ENCODE measurements around the gene SOX9.

DNA sequence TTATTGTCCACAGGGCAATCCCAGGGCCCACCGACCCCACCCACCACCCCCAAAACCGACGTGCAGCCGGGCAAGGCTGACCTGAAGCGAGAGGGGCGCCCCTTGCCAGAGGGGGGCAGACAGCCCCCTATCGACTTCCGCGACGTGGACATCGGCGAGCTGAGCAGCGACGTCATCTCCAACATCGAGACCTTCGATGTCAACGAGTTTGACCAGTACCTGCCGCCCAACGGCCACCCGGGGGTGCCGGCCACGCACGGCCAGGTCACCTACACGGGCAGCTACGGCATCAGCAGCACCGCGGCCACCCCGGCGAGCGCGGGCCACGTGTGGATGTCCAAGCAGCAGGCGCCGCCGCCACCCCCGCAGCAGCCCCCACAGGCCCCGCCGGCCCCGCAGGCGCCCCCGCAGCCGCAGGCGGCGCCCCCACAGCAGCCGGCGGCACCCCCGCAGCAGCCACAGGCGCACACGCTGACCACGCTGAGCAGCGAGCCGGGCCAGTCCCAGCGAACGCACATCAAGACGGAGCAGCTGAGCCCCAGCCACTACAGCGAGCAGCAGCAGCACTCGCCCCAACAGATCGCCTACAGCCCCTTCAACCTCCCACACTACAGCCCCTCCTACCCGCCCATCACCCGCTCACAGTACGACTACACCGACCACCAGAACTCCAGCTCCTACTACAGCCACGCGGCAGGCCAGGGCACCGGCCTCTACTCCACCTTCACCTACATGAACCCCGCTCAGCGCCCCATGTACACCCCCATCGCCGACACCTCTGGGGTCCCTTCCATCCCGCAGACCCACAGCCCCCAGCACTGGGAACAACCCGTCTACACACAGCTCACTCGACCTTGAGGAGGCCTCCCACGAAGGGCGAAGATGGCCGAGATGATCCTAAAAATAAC lies 3.0 kb downstream of the SOX9 start:
- TF ChIP-seq ZFP30 (CRISPR knock-in tag; IDR thresholded peaks at IDR 0.05; ENCODE audit: borderline replicate concordance) (no peak), GTF2F1 (IDR thresholded peaks at IDR 0.05; ENCODE audit: low read depth, low read length) (no peak), MEF2A (IDR thresholded peaks at IDR 0.05; ENCODE audit: control insufficient read depth, low read depth, low read length) (no peak), ZNF444 (CRISPR knock-in tag; IDR thresholded peaks at IDR 0.05) (no peak), CEBPB (tag; IDR thresholded peaks at IDR 0.05) (no peak), MXI1 (IDR thresholded peaks at IDR 0.05; ENCODE audit: low read depth, low read length) (no peak)
- TF ChIP-seq, protein P1, sequence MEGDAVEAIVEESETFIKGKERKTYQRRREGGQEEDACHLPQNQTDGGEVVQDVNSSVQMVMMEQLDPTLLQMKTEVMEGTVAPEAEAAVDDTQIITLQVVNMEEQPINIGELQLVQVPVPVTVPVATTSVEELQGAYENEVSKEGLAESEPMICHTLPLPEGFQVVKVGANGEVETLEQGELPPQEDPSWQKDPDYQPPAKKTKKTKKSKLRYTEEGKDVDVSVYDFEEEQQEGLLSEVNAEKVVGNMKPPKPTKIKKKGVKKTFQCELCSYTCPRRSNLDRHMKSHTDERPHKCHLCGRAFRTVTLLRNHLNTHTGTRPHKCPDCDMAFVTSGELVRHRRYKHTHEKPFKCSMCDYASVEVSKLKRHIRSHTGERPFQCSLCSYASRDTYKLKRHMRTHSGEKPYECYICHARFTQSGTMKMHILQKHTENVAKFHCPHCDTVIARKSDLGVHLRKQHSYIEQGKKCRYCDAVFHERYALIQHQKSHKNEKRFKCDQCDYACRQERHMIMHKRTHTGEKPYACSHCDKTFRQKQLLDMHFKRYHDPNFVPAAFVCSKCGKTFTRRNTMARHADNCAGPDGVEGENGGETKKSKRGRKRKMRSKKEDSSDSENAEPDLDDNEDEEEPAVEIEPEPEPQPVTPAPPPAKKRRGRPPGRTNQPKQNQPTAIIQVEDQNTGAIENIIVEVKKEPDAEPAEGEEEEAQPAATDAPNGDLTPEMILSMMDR (IDR thresholded peaks at IDR 0.05 in 2 of 3, conservative IDR thresholded peaks at IDR 0.05 in 1 of 3; ENCODE audit: insufficient read depth in 2 of 3, low read depth in 1 of 3, low read length in 3 of 3): no peak

All from K562 (cell line).